Measurements from ENCODE around the gene TMEM62.
A peak's percentile ranks its signal among the peaks of the same experiment; 100 is the strongest.
"Not testable (repeated sequence)": the region's sequence is repeated elsewhere in the genome, so short reads cannot be mapped to it uniquely, and the experiment has no call there.

Gene TMEM62

DNA sequence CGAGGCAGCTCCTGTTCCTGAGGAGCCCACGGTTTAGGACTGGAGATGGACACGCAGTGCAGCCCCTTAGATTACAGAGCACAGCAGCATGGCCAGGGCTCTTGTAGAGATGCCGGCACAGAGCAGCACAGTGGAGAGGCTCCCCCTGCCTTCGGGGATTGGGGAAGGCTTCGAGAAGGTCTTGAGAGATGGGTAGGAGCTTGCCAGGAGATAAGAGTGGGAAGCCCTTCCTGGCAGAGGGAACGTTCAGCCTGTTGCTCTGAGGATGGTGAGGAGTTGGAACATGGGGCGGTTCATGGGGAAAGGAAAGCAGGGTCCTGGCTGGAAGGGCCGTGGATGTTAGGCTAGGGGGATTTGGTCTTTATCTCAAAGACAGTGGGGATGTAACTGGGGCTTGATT, 77.4 kb downstream of the TMEM62 start:
- DNase-seq: no peak

DNA sequence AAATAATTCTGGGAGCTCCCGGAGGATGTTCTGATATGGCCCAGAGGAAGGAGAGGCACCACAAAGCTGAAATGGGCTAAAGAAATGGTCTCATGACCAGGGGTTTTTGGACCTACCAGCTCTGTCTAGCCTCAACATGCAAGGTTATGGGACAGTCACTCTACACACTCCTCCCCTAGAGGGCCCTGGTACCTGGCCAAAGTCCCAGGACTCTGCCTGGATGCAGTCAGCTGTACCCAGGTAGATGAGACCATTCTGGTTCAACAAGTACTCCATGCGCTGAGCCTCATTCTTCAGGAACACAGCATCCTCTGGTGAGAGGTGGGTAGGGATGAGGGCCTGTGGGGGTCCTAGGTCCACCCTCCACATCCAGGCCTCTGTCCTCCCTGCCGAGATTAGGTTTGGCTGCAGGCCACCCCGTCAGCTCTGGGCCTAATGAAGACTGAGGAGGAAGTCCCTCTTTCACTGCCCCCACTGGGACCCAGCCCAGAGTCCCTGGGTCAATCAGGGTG, 77.9 kb downstream of the TMEM62 start:
- no peak for DNase-seq

DNA sequence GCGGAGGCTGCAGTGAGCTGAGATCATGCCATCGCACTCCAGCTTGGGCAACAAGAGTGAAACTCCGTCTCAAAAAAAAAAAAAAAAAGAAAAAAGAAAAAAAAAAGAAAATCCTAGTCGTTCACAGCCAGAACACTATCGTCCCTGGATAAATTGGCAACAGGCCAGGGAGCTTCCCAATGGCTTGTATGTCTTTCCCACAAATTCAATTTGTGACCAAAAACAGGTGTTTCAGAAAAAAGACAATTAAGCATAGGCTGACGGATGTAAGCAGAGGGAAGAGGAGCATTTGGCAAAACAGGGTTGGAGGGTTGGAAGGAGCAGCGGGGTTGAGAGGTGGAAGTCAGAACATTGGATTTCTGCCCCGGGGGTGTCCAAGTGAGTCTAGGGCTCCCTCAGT, 78.9 kb downstream of the TMEM62 start:
- no peak for DNase-seq

DNA sequence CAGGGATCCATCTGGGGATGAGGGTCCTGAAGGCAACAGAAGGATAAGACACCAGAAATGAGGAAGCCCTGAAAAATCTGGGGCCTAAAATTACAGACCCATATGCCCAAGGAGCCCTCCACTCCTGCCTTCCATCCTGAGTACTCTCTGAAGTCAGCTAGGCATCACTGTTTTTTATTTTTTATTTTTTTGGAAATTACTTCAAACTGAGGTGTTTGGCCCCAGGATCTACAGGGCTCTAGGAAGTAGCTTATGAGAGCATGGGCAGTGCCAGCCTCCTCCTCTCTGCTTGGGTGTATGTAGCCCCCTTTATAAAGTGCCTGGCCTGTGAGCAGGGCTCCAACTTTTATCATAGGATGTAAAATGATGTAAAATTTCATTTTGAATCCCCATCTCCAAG, 79.6 kb downstream of the TMEM62 start:
- DNase-seq: no peak

DNA sequence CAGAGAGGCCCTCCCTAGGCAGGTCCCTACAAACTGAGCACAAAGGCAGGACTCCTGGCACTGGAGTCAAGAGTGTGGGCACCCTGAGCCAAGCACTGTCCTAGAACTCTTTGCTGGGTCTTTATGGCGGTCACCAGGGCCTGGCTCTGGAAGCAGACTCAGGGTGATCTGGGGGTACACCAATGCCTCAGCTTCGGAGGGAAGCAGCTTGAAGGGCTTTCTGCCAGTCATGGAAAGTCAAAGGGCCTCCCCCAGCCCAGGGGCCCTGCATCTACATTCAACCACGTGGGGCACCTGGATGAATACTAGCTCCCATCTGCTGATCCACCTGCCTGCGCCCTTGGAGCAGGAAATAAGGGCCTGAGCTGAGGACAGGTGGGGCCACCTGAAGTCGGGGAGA, 80.1 kb downstream of the TMEM62 start:
- no peak for DNase-seq

DNA sequence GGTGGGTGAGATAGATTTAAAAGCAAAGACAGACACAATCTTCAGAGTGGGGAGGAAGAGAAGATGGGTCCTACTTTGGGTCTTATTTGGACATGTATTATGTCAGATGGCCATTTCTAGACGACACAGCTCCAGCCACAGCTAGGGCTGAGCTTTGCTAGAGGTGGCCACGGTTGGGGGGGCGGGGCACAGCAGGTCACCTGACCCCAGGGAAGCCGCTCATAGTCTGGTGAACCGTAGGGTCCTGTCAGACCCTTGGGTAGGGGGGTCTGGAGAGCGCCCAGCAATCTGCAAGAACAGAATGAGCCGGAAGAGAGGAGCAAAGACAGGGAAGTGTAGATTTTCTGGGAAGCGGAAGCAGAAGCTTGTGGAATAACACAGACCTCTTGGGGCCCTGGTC, 80.8 kb downstream of the TMEM62 start:
- DNase-seq: no peak

DNA sequence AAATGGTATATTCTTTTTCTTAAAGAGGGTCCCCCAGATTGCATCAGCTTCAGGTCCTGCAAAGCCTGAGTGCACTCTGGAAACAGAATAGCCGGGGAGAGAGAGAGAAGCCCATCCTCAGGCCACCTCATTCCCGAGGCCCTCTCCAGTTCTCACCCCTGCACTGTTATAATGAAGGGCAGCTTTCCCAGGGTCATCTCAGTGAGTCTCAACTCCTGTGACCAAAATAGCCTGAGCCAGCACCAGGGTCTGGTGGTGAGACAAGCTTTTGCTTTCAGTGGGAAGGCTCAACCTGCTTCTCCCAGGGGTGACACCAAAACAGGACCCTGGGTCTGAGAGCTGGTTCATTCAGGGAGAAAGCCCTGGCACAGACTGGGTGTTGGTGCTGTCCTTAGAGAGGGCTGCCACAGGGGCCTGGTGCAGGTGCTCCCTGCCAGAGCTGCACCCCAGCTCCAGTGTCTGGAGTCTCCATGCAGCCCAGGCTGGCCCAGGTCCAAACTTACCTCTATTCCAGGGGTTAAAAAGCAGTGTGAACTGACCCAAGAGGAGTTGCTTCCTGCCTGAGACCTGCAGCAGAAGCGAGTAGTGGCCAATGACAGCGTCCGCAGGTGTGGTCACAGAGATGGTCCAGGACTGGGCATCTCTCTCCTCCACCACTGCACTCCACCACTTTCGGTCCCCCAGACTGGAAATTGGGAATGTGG, 81.4 kb downstream of the TMEM62 start:
- no peak for DNase-seq

DNA sequence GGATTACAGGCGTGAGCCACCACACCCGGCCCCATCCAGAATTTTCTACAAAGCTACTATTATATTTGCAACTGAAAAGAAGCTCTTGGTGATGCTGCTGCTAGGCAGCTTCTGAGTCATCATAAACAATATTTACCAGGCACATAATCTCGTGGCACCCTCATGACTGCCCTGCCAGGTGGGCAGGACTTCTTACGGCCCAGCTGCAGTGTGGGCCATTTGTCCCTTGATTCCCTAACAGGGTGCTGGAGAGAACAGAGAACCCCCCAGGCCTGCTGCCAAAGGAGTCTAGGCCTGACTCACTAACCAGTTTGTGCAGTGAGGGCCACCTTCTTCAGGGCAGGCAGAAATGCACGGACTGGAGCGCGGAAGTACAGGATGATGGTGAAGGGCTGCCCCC, 82.6 kb downstream of the TMEM62 start:
- DNase-seq: no peak

DNA sequence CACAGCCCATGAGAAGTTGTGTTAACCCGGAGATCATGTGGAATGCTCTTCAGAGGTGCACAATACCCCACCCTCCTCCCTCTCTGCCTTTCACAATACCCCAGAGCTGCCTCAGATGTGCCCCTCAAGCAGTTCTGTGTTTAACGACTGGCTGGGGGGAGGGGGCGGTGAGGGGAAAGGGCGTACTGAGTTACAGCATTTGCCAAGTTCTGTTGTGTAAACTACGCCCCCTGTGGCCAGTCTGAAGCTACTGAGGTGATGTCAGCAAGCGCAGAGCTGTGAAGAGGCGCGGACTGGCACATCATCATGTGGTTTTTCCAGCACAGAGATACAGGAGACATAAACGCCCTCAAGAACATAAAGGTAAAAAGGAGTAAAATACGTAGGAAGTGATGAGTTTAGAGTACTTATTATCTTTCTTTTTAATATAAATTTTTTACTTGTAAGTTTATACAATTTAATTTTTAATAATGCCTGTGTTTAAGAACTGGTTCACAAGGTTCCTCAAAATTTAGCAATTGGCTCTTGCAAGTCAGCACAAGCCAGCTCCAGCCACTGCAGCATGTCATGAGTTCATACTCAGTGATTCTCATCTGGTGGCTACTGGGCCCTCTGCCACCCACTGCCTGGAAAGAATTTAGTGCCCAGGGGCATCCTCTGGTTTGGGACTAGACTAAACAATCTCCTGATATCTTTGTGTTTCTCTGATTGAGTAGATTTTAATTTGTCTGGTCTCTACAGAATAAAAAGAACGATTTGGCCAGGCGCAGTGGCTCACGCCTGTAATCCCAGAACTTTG, 85.7 kb downstream of the TMEM62 start:
- peak; percentile 27 for DNase-seq

DNA sequence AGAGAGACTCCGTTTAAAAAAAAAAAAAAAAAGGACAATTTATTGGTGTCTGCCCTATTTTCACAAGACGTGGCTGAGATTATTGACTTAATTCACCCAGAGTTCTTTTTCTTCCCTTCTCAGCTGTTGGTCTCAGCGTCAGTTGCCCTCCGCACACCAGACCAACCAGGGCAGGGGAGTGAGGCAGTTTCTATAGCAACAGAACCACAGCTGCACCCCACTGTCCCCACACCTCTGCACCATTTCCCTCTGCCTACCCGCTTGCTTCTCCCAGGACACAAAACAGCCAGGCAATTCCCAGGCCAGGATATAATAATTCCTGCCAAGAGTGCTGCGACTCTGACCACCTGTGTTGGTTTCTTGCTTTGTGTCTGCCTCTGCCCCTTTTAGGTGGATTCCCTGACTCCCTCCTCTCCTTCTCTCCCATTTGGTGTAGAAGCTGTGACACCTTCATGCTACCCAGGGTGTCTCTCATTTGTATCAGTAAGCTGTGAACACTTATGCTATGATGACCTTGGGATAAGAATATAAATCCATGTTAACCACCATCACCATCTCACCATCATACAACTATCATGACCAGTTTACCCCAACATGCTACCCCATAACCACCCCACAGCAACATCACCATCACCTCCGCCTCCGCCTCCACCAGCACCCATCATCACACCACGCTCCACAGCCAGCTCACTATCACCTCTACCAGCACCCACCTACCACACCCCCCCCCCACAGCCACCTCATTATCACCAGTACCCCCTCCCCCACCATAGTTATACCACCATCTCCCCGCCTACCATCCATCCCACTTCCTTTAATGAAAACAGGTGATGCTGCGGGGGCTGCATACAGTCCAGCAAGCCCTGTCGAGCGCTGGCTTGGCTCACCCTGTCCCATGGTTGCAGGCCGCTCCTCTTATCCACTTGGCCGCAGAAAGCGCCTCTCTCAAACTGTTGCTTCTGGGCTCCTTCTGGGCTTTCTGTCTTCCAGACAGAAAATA, 86.8 kb downstream of the TMEM62 start:
- DNase-seq: no peak

DNA sequence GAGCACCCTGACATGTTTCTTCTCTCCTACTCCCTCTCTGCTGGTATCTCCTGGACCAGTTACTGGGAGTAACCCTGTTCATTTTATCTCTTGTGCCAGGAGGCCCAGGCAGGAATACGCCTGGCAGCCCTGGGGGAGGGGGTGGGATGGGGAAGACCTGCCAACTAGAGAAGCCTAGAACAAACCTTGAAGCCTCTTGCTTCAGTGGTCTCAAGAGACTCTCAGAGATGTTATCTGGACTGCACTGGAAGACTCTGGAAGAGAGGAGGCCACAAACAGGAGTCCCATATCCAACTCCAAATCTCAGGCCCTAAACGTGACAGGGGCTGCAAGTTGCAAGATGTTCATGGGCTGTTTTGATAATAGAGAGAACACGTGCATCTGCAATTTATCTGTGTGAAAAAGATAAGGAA, 87.6 kb downstream of the TMEM62 start, which contains the start of gene EPB42:
Gene EPB42 (minus strand): TSS at position 28 of the 413 bp plus-strand sequence. CDS start 193 bp downstream, outside the sequence.
- no peak for DNase-seq

DNA sequence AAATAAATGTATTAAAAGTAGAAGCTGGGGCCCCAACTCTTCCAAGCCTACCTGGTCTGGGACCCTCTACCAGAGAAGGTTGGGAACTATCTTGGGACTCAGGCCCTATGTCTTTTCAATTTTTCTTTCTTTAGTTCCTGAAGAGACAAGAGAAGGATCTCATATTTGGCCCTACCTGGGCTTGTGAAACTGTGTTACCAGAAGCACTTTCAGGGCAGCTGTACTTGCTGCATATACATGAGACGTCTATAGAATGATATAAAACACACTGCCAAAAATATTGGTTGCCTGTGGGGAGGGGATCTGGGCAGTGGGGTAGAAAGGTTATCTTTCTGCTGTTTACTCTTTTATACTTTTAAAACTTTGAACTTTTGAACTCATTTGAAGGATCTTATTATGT, 88.0 kb downstream of the TMEM62 start:
- no peak for DNase-seq

DNA sequence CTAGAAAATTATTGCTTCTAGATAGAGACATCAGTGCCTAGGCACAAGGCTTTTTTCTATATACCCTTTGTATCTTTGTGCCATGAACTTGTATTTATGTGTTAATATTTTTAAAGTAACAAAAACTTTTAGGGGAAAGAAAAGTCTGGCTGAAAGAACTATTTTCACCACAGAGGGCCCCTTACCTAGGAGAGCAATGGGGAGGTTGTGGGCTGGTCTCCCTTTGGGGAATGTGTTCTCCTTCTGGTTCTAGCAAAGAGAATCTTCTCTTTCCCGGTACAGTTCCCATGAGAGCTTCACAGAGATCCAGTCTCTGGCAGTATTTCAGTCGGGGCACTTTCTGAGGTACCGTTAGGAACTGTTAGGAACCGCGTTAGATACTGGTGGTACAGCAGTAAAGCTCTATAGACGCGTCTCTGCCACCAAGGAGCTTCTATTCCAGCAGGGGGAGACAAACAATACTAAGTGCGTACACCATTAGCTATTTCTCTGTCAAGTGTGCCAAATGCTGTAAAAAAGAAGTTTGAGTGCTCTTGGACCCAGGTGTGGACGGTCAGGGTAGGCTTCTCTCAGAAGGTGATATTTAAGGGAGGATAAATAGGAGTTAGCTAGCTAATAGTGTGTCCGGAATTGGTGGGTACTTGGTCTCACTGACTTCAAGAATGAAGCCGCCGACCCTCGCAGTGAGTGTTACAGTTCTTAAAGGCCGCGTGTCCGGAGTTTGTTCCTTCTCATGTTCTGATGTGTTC, 92.0 kb downstream of the TMEM62 start:
- DNase-seq: peak; percentile 52

DNA sequence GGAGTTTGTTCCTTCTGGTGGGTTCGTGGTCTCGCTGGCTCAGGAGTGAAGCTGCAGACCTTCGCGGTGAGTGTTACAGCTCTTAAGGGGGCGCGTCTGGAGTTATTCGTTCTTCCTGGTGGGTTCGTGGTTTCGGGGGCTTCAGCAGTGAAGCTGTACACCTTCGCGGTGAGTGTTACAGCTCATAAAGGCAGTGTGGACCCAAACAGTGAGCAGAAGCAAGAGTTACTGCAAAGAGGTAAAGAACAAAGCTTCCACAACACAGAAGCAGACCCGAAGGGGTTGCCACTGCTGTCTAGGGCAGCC, 92.5 kb downstream of the TMEM62 start:
- not testable (repeated sequence) for DNase-seq

DNA sequence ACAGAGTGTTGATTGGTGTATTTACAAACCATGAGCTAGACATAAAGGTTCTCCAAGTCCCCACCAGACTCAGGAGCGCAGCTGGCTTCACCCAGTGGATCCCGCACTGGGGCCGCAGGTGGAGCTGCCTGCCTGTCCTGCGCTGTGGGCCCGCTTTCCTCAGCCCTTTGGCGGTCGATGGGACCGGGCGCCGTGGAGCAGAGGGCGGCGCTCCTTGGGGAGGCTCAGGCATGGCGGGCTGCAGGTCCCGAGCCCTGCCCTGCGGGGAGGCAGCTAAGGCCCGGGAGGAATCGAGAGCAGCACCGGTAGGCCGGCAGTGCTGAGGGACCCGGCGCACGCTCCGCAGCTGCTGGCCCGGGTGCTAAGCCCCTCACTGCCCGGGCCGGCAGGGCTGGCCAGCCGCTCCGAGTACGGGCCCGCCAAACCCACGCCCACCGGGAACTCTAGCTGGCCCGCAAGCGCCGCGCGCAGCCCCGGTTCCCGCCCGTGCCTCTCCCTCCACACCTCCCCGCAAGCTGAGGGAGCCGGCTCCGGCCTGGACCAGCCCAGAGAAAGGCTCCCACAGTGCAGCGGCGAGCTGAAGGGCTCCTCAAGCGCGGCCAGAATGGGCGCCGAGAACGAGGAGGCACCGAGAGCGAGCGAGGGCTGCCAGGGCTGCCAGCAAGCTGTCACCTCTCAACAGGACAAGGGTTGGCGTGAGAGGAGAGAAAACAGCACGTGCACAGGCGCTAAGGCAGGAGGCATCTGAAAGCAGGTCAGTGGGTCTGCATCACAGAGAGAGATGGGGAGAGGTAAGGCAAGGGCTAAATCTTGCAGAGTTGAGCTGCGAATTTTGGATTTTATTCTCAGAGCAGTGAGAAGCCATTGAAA, 93.3 kb downstream of the TMEM62 start:
- no peak for DNase-seq

DNA sequence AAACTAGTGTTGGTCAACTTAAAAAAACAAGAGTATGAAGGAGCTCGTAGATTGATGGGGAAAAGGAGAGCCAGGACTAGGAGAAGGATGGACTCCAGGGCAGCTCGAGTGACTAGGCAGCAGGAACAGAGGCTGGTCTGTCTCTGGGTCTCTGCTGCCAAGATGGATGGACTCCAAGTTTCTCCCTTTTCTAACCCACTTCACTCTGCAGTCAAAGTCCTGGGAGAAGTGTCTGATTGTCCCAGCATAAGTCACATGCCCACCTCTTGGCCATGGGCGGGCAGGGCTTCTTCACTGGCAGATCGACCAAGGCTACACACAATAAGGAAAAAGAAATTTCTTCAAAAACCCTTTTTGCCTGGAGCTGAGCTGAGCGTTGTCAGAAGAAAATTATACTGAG, 96.6 kb downstream of the TMEM62 start:
- no peak for DNase-seq

DNA sequence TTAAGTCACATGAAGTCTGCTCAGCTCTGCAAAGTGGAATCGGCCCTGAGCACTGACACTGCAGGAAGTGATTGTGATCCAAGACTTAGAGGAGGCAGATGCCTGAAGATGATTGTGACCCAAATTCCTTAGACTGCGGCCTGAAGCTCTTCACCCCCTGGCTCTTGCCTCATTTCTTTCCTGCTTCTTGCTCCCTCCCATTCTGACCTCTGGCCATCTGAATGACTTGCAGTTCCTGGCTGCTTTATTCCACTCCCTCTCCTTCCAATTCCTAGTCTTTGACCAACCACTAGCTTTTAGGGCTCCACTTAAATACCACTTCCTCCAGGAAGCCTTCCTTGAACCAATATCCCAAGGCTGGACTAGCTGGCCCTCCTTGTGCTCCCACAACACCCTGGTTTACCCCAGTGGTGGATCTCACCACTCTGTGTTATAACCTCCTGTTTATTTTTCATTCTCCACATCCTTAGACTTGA, 97.3 kb downstream of the TMEM62 start:
- DNase-seq: no peak

DNA sequence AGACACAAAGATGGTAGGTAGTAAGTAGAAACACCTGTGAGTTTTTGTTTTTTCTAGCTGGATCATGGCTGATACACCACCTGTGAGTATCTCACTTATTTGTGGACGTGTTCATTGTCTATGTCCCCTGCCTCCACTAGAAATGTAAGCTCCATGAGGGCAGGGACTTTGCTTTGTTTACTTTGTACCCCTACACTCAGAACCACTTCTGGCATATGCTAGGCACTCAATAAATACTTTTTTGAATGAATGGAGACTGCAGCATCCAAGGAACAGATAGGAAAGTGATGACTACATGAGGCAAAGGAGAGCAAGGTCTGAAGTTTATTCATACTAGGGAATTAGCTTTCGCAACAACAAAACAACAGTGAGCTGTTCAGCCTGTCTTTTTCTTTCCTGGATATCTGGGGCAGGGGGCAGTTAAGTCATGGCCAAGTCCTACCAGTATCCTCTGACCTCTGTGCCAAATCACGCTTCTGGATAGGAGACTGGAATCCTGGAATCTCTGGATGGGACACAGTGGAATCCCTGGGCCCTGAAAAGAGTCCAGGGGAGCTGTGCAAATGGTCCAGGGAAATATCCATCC, 99.0 kb downstream of the TMEM62 start:
- no peak for DNase-seq
